ENCODE results near the gene ARFRP1. TPM values are rescaled to one million over a fixed set of nuclear protein-coding genes. Genes with fewer than 3 reads are reported as not detected.

Gene ARFRP1
- total and polyA plus RNA-seq, 2 of the 13 experiments (the other 11 are each of a cell fraction or from before 2014, with no cell fraction given) = 32.0 to 51.1 TPM

DNA sequence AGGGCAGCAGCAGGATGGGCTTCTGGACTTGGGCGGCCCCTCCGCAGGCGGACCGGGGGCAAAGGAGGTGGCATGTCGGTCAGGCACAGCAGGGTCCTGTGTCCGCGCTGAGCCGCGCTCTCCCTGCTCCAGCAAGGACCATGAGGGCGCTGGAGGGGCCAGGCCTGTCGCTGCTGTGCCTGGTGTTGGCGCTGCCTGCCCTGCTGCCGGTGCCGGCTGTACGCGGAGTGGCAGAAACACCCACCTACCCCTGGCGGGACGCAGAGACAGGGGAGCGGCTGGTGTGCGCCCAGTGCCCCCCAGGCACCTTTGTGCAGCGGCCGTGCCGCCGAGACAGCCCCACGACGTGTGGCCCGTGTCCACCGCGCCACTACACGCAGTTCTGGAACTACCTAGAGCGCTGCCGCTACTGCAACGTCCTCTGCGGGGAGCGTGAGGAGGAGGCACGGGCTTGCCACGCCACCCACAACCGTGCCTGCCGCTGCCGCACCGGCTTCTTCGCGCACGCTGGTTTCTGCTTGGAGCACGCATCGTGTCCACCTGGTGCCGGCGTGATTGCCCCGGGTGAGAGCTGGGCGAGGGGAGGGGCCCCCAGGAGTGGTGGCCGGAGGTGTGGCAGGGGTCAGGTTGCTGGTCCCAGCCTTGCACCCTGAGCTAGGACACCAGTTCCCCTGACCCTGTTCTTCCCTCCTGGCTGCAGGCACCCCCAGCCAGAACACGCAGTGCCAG lies 11.0 kb downstream of the ARFRP1 start, which contains the start of gene TNFRSF6B (continued):
- TF ChIP-seq, protein P1, sequence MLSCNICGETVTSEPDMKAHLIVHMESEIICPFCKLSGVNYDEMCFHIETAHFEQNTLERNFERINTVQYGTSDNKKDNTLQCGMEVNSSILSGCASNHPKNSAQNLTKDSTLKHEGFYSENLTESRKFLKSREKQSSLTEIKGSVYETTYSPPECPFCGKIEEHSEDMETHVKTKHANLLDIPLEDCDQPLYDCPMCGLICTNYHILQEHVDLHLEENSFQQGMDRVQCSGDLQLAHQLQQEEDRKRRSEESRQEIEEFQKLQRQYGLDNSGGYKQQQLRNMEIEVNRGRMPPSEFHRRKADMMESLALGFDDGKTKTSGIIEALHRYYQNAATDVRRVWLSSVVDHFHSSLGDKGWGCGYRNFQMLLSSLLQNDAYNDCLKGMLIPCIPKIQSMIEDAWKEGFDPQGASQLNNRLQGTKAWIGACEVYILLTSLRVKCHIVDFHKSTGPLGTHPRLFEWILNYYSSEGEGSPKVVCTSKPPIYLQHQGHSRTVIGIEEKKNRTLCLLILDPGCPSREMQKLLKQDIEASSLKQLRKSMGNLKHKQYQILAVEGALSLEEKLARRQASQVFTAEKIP (CRISPR knock-in tag; IDR thresholded peaks at IDR 0.05; ENCODE audit: borderline replicate concordance) = no peak
- 0 out of 2 replicates have a peak, but pooled peaks have one; percentile 53 for TF ChIP-seq ARHGAP35 (CRISPR knock-in tag; IDR thresholded peaks at IDR 0.05; ENCODE audit: borderline replicate concordance)
- no peak; the same call in 1 of the 2 replicates for TF ChIP-seq ZNF768 (CRISPR knock-in tag; IDR thresholded peaks at IDR 0.05)
- TF ChIP-seq RAD51 (IDR thresholded peaks at IDR 0.05; ENCODE audit: borderline replicate concordance) = no peak
- TF ChIP-seq TEAD3 (CRISPR knock-in tag; optimal IDR thresholded peaks at IDR 0.05; ENCODE audit: borderline replicate concordance) = peak; percentile 30
- TF ChIP-seq, protein P2, sequence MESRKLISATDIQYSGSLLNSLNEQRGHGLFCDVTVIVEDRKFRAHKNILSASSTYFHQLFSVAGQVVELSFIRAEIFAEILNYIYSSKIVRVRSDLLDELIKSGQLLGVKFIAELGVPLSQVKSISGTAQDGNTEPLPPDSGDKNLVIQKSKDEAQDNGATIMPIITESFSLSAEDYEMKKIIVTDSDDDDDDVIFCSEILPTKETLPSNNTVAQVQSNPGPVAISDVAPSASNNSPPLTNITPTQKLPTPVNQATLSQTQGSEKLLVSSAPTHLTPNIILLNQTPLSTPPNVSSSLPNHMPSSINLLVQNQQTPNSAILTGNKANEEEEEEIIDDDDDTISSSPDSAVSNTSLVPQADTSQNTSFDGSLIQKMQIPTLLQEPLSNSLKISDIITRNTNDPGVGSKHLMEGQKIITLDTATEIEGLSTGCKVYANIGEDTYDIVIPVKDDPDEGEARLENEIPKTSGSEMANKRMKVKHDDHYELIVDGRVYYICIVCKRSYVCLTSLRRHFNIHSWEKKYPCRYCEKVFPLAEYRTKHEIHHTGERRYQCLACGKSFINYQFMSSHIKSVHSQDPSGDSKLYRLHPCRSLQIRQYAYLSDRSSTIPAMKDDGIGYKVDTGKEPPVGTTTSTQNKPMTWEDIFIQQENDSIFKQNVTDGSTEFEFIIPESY (CRISPR knock-in tag; IDR thresholded peaks at IDR 0.05) = peak; percentile 70
- no peak for TF ChIP-seq RCOR2 (CRISPR knock-in tag; IDR thresholded peaks at IDR 0.05)
- TF ChIP-seq JUNB (CRISPR knock-in tag; IDR thresholded peaks at IDR 0.05; ENCODE audit: borderline replicate concordance) = no peak
- TF ChIP-seq, protein P3, sequence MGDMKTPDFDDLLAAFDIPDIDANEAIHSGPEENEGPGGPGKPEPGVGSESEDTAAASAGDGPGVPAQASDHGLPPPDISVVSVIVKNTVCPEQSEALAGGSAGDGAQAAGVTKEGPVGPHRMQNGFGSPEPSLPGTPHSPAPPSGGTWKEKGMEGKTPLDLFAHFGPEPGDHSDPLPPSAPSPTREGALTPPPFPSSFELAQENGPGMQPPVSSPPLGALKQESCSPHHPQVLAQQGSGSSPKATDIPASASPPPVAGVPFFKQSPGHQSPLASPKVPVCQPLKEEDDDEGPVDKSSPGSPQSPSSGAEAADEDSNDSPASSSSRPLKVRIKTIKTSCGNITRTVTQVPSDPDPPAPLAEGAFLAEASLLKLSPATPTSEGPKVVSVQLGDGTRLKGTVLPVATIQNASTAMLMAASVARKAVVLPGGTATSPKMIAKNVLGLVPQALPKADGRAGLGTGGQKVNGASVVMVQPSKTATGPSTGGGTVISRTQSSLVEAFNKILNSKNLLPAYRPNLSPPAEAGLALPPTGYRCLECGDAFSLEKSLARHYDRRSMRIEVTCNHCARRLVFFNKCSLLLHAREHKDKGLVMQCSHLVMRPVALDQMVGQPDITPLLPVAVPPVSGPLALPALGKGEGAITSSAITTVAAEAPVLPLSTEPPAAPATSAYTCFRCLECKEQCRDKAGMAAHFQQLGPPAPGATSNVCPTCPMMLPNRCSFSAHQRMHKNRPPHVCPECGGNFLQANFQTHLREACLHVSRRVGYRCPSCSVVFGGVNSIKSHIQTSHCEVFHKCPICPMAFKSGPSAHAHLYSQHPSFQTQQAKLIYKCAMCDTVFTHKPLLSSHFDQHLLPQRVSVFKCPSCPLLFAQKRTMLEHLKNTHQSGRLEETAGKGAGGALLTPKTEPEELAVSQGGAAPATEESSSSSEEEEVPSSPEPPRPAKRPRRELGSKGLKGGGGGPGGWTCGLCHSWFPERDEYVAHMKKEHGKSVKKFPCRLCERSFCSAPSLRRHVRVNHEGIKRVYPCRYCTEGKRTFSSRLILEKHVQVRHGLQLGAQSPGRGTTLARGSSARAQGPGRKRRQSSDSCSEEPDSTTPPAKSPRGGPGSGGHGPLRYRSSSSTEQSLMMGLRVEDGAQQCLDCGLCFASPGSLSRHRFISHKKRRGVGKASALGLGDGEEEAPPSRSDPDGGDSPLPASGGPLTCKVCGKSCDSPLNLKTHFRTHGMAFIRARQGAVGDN (CRISPR knock-in tag; IDR thresholded peaks at IDR 0.05) = peak; percentile 80
- TF ChIP-seq ZNF367 (CRISPR knock-in tag; IDR thresholded peaks at IDR 0.05; ENCODE audit: borderline replicate concordance) = no peak
- TF ChIP-seq SMYD3 (CRISPR knock-in tag; IDR thresholded peaks at IDR 0.05) = no peak
- TF ChIP-seq THAP11 (CRISPR knock-in tag; IDR thresholded peaks at IDR 0.05) = no peak
- TF ChIP-seq ZFP36L2 (CRISPR knock-in tag; IDR thresholded peaks at IDR 0.05) = no peak
- TF ChIP-seq BORCS8-MEF2B (CRISPR knock-in tag; IDR thresholded peaks at IDR 0.05) = no peak; the same call in 1 of the 2 replicates
- peak; percentile 76 for TF ChIP-seq WIZ (CRISPR knock-in tag; IDR thresholded peaks at IDR 0.05)
- TF ChIP-seq, protein P4, sequence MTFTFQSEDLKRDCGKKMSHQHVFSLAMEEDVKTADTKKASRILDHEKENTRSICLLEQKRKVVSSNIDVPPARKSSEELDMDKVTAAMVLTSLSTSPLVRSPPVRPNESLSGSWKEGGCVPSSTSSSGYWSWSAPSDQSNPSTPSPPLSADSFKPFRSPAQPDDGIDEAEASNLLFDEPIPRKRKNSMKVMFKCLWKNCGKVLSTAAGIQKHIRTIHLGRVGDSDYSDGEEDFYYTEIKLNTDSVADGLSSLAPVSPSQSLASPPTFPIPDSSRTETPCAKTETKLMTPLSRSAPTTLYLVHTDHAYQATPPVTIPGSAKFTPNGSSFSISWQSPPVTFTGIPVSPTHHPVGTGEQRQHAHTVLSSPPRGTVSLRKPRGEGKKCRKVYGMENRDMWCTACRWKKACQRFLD (CRISPR knock-in tag; IDR thresholded peaks at IDR 0.05; ENCODE audit: borderline replicate concordance) = no peak
- TF ChIP-seq MIER2 (CRISPR knock-in tag; IDR thresholded peaks at IDR 0.05) = peak; percentile 40; the same call in 1 of the 2 replicates
